GM12864 (cell line): ENCODE measurements around the gene SH3BGRL2.

ENCODE experiments used
- DNase-seq: peaks from one replicate; pipeline ENCODE4 v3.0.0-alpha.2; 2011; ENCODE audit warnings: low read depth
- H3K4me3 ChIP-seq: 2 replicates; pipeline ENCODE4 v1.5.1; 2011; ENCODE audit warnings: mild to moderate bottlenecking, low read depth, low read length, control low read depth
- TF ChIP-seq, protein P1 (sequence below): IDR thresholded peaks from 2 replicates; pipeline ENCODE4 v1.5.1; 2011; ENCODE audit warnings: low read depth, mild to moderate bottlenecking, moderate library complexity, low read length, control low read depth, inconsistent platforms; ENCODE audit errors: missing control alignments

The SH3BGRL2 gene

DNA sequence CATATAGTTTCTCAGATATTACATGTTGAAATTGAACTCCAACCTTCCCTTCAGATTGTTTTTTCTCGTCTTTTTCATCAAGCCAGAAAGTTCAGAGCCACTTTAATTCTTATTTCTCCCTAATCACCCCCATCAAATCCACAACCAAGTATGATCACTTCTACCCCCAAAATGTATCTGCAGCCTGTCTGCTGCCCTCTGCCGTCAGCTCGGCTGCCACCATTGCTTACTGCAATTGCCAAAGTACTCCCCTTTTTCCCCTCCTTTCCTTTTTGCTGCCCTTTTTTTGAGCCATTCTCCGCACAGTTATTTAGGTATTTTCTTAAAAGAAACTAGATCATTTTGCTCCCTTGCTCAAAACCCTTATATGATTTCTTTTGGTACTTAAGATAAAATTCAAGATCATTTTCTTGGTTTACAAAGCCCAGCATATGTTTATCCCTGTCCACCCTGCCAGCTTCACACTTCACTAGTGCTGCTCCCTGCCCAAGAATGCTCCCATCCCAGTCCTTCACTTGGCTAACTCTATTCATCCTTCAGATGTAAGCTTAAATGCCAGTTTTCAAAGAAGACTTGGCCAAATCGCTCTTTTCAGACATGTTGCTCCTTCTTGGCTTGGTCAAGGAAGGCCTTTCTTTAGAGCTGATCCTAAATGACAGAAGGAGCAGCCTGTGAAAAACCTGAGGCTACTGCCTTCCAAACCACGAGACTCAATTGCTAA is 63.7 kb downstream of the SH3BGRL2 start:
- no peak overlapping the region for H3K4me3 ChIP-seq
- TF ChIP-seq, protein P1, sequence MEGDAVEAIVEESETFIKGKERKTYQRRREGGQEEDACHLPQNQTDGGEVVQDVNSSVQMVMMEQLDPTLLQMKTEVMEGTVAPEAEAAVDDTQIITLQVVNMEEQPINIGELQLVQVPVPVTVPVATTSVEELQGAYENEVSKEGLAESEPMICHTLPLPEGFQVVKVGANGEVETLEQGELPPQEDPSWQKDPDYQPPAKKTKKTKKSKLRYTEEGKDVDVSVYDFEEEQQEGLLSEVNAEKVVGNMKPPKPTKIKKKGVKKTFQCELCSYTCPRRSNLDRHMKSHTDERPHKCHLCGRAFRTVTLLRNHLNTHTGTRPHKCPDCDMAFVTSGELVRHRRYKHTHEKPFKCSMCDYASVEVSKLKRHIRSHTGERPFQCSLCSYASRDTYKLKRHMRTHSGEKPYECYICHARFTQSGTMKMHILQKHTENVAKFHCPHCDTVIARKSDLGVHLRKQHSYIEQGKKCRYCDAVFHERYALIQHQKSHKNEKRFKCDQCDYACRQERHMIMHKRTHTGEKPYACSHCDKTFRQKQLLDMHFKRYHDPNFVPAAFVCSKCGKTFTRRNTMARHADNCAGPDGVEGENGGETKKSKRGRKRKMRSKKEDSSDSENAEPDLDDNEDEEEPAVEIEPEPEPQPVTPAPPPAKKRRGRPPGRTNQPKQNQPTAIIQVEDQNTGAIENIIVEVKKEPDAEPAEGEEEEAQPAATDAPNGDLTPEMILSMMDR = no peak
- DNase-seq = no peak

DNA sequence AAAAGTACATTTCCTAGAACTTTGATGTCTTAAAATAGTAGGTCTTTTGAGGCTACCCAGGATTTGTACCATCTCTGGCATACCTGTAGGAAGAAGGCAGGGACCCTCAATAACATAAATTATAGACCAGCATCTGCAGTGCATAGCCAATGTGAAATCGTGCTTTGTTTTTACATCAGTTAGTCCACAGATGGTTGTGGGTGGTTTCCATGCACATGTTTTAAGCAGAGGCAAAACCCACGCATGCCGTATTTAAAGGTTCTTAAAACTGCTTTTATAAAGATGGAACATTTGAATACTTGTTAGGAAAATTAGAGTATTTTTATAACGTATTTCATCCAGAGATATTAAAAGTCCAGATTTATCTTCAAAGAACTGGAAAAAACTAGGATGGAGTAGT is 66.3 kb downstream of the SH3BGRL2 start:
- TF ChIP-seq, protein P1 = no peak
- DNase-seq = no peak
- no peak overlapping the region for H3K4me3 ChIP-seq

DNA sequence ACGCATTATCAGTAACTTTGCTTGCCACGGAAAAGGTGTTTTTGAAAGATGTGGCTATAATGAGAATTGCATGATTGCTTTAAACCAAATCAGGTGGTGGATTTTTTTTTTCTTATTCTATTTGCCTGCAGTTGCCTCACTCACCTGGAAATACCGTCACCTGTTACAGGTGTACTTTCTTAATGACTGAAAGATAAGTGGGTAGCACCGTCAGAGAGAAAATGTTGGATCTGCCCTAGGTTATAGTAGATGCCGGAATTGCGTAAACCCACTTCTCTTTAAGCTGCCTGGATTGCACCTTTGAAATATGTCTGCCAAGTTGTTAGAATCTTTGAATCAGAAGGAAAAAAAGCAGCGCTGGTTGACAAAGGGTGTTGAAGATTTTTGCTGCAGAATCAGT is 68.5 kb downstream of the SH3BGRL2 start:
- H3K4me3 ChIP-seq = no peak overlapping the region
- TF ChIP-seq, protein P1 = no peak
- DNase-seq = no peak

DNA sequence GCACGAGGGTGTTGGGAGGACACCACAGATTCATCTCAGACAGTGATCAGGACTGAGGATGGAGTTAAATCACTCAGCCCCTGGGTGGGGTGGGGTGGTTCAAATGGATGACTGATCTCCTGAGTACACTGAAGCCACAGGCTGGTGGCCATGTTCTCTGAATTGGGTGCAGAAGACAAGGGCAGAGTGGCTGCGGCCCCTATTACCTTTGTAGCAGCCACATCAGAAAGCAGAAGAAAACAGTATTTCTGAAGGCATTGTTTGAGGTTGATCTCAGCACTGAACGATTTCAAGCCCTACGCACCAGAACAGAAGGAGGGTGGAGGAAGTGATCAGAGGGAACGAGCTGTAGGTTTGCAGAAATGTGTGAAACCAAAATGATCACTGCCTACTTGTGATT is 71.6 kb downstream of the SH3BGRL2 start:
- no peak for DNase-seq
- TF ChIP-seq, protein P1 = no peak
- no peak overlapping the region for H3K4me3 ChIP-seq

DNA sequence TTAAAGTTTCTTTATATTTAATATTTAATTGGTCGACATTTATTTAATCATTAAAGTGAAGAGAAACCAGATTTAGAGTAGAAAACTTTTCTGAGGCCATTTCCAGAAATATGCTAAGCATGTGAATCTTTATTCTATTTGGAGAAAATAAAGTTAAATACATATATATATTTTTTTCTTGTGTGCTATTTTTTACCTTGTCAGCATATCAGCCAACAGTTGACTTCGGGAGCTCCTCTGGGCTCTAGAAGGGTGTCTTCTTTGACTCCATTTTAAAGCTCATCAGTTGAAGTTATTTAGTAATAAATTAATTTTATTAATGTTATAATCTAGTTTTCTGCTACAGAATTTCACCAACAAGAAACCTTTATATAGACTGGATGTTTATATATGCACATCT is 73.1 kb downstream of the SH3BGRL2 start:
- no peak for DNase-seq
- H3K4me3 ChIP-seq = no peak overlapping the region
- TF ChIP-seq, protein P1 = no peak

DNA sequence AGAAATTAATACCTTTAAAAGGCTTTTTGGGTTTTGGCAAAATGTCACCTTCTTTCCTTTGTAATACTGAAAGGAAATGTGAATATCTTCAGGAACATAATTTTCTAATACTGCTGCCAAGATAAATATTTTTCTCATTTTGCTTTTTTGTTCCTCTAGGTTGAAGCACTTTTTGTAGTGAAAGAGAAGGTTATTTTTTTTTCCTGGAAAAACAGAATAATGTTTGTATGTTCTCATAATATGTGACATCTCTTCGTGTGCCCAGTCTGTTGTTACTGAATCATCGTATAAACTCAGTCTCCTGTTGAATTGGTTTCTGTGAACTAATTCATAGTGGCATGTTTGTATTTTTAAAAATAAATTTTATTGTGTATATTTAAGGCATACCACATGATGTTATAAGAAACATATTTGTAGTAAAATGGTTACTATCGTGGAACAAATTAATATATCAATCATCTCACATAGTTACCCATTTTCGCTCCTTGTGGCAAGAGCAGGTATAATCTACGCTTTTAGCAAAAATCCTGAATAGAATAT is 74.4 kb downstream of the SH3BGRL2 start:
- H3K4me3 ChIP-seq = no peak overlapping the region
- no peak for DNase-seq
- TF ChIP-seq, protein P1 = no peak

DNA sequence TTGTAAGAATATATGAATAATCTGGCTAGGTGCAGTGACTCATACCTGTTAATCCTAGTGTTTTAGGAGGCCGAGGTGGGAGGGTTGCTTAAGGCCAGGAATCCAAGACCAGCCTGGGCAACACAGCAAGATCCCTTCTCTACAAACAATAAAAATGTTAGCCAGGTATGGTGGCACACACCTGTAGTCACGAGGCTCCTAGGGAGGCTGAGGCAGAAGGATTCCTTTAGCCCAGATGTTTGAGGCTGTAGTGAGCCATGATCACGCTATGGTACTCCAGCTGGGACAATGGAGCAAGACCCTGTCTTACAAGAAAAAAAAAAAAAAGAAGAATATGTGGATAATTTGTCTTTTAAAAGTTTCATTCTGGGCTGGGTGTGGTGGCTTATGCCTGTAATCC is 75.4 kb downstream of the SH3BGRL2 start:
- TF ChIP-seq, protein P1 = no peak
- no peak for DNase-seq
- no peak overlapping the region for H3K4me3 ChIP-seq
